Stimulated activated CD4-positive, alpha-beta T cell treated with anti-CD3 and anti-CD28 coated beads, Interleukin-12 subunit alpha, Interleukin-12 subunit beta, amount 100 ng/mL, for 24 hours (primary cell): ENCODE measurements around the gene HSPA8.
"Not testable (repeated sequence)": the region's sequence is repeated elsewhere in the genome, so short reads cannot be mapped to it uniquely, and the experiment has no call there.

ENCODE experiments used
- DNase-seq, 2 experiments: peaks; one replicate each; pipeline ENCODE4 v3.0.0-alpha.2; 2020; ENCODE audit warnings: low read depth in 2 of 2

The HSPA8 gene

DNA sequence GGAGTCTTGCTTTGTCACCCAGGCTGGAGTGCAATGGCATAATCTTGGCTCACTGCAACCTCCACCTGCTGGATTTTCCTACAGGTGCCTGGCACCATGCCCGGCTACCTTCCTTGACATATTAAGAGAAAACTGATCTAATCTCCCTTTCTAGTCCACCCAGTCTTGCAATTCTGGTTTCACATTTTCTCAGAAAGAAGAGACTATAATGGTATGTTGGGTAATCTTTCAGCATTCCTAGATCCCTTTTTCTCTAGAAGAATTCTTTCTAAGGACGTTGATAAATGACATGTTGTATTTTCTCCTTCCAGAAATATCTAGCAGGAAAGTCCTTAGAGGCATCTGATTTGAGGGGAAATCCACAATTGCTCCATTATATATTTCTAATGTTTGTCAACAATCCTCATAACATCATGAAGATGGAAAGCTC, 10.4 kb upstream of the HSPA8 start:
- no peak for DNase-seq

DNA sequence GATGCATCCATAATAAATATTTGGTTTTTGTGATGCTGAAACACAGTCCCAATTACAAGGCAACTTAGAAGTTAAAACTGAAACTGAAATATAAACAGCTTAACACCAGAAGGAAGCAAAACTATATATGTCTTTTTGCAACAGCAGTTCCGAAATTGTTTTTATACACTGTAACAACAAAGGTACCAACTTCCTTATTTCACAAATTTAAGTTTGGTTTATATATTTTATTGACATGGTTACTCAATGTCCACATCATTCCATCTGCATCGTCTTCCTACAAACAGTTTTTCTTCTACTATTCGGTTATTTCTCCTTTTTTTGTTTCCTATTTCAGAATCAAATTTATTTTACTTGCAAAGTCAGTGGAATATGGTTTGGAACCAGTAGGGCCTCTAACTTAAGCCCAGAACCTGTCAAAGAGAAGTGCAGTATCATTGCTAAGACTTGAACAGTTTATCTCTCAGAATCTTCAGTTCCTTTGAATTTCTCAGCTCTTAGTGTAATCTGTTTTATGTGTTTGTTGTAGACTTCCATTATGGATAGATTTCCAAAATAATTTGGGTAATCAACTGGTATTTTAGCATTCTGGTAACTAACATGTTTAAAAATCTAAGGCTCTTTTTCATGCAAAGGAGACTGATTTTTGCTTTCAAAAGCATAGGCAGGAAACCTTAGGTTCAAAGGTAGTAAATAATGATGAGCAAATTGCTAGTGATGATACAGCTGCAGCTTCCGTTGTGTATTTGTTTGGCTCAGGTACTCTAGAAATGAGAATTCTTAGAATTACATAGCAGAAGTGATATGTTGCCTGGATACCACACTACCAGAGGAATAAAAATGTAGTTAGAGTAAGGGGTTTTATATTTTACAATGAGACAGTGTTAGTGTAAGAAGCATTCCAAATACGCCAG, 8.2 kb upstream of the HSPA8 start:
- no peak for DNase-seq

DNA sequence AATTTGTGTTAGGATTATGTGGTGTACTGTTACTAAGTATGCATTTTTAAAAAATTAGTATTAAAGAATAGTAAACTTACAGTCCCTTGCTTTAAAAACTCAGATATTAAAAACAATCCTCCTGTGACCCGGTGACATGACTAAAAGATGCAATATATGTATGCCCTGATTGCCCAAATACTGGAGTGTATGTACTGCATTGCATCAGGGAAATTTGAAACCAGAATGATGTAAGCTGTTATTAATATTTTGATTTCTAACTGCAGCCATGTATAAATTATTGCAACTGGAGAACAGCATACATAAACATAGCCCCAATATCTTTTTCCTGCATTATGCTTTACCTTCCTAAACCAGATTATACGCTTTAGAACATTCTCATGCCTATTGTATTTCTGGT, 3.7 kb upstream of the HSPA8 start:
- DNase-seq: no peak

DNA sequence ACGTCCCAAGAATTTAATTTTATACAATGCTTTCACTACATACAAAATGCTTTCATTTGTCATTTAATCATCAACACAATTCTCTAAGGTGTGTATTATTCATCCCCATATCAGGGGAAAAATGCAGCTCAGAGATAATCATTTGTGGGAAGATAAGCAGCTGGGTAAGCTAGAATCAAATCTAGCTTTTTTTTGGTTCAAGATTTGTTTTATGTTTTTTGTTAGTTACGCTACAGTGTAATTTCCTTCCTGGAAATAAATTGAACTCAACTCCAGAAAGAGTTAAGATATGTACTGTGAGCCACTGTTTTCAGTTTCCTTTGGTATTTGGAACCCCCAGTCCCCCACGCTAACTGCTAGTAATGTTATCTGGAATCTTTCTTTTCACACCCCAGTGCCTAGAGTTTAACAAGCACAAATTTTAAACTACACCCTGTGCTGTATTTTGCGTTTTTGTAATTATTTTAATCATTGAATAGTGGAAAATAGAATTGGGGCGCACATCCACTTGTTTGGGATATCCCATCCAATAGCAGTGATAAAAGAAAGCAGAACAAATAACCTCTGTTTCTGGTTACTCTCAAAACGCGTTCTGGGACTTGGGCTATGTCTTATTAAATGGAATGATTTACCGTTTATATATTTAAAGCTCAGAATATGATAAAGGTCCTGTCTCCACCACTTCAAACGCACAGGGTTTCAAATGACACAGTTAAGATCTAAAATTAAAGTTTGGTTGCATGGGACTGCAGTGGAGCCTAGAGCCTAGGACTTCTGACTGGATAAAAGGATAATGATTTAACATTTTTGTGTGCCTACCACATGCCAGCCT, 2.1 kb upstream of the HSPA8 start:
- DNase-seq: no peak

DNA sequence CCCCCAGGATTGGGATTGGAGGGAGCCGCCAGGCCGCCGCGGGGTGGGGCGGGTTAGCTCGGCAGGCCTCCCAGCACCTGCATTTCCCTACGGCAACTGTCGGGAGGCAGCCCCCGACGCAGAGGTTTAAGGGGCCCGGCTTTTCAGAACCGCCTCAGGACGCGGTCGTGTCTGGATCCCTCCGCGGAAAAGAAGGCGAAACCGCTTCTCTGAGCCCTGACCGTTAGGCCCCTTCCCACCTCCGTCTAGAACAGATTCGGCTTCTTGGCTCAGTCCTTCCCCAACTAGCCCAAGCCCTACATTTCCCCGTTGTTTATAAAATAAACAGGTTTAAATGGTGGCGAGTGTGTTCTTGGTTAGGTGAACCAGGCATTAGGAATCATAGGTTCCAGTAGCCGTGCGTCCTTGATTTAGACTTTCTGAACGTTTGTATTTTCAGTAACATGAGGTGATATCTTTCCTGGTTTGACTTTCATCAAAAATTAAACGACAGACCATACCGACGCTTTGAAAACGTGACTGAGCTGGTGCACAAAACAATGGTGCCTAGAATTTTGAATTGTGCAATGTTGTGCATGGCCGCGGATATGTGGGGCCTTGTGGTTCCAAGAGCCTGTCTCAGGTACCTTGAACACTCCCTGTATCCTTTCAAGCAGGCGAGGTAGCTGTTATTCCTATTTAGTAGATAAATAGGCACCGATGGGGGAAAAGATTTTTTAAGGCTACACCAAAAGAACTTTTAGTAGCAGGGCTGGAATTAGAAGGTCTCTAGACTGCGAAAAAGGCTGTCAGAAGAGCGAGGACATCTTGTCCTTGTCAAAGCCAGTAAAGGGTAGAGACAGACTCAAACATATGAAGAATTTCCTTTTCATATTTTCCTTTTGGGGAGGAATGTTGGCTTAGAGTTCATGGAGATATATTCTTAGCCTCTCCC, 1.2 kb upstream of the HSPA8 start:
- DNase-seq: no peak

DNA sequence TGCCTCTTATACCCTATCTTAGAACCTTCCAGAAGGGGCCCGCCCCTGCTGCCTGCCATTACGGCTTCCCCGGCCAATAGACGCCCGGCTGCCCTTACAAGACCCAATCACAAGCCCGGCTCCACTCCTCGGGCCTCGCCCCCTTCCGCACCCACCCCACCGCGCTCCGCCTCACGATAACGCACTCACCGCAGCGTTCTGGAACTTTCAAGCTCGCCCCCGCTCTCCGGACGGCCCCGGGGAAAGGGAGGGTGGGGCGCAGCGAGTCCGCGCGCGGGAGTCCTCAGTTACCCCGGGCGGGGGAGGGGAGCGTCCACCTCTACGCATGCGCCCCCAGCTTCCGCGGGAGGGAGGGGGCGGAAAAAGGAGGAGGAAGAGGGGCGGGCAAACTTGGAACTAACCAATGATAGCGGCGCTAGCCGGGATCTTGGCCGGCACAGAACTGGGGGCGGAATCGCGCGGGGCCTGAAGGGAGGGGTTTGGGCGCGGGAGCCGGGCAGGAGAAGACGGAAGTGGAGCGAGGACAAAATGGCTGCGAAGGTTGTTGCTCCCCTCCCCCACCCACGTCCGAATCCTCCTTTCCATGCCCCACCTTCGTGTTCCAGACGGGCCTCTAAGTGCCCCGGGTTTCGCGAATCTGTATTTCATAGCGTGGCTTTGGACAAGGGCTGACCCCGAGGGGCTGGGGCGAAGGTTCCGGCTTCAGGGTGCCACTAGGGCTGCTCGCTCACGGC, 389 bp upstream of the HSPA8 start:
- DNase-seq: peak; percentile 98 to 100

DNA sequence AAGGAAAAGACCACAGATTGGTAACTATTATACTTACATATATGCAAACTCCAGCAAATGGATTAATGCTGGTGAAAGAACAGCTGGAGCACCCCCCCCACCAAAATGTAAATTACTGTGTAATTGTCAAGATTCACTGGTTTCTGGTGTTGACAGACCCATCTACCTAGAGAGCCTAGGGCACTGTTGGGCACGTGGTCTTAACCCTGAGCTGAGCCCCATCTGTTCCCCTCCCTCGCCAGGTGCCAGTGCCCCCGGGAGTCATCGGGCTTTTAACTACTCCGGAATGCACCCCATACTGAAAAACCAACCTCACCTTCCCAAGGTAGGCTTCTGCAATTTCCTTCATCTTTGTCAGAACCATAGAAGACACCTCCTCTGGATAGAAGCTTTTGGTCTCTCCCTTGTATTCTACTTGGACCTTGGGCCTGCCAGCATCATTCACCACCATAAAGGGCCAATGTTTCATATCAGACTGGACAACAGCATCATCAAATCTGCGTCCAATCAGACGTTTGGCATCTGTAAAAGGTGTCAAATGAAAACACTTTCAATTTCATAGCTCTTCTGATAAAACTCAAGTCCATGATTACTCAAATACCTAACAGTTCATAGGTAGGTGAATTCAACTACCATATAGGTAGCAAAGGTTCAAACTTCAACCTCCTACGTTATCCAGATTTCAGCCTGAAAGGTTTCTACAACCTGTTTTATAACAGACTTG, 1.5 kb downstream of the HSPA8 start:
- DNase-seq: no peak

DNA sequence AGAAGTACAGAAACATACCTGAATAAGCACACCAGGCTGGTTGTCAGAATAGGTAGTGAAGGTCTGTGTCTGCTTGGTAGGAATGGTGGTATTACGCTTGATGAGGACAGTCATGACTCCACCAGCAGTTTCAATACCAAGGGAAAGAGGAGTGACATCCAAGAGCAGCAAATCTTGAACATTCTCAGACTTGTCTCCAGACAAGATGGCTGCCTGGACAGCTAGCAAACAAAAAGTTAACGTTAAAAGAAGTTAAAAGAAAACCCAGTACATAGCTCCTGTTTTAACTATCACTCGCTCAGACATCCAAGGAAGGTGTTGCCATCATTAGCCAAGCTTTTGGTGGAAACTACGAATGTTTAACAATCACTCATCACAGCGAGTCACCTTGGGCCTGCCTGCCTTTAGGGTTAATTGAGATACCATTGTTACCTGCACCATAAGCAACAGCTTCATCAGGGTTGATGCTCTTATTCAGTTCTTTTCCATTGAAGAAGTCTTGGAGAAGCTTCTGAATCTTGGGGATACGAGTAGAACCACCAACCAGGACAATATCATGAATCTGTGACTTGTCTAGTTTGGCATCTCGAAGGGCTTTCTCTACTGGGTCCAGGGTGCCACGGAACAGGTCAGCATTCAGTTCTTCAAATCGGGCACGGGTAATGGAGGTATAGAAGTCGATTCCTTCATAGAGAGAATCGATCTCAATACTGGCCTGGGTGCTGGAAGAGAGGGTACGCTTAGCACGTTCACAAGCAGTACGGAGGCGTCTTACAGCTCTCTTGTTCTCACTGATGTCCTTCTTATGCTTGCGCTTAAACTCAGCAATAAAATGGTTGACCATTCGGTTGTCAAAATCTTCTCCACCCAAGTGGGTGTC, 2.7 kb downstream of the HSPA8 start:
- DNase-seq: not testable (repeated sequence)

DNA sequence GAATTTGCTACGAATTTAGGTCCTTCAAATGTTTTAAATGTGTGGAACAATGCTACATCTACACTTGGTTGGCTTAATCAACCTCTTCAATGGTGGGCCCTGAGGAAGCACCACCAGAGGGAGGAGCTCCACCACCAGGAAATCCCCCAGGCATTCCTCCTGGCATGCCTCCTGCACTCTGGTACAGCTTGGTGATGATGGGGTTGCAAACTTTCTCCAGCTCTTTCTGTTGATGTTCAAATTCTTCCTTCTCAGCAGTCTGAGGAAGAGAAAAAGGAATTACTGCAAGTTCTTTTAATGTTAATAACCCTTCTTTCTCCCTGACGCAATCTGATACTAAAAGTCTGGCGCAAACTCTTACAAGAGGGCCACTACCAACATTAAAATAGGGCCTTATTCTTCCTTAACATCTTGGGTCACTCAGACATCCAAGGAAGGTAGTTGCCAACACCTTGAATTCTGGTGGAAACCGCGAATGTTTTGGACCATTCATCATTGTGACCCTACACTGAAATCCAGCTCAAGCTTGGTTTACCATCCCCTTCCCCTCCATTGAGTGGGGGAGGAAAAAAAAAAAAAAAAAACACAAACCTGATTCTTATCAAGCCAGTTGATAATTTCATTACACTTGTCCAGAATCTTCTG, 4.2 kb downstream of the HSPA8 start:
- no peak for DNase-seq

DNA sequence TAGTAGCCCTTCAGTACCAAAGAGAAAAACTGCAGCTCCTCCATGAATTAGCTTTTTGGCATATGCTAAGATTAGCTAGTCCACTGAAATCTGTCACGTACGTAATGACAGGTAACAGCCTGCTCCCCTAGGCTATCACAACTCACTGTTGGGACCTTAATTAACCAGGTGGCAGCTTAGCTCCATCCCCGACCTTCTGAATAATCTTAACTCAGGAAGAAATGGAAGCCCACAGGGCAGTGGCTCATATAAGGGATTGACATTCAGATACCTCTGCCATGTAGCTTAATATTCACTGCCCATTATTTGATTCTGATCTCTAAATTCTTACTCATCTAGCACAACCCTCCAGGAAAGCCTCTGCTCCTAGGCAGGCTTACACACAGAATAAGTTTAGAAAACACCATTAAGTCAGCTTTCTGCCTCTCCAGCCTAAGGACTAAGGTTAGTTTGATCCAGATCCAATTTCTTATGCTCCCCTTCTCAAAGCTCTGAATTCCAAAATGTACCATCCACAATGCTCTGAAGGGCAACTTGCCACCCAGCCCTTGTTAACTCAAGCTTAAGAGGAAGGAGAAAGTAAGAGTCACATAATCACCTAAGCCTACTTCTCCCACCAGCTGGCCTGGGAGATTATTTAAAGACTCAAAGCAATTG, 5.0 kb downstream of the HSPA8 start:
- no peak for DNase-seq

DNA sequence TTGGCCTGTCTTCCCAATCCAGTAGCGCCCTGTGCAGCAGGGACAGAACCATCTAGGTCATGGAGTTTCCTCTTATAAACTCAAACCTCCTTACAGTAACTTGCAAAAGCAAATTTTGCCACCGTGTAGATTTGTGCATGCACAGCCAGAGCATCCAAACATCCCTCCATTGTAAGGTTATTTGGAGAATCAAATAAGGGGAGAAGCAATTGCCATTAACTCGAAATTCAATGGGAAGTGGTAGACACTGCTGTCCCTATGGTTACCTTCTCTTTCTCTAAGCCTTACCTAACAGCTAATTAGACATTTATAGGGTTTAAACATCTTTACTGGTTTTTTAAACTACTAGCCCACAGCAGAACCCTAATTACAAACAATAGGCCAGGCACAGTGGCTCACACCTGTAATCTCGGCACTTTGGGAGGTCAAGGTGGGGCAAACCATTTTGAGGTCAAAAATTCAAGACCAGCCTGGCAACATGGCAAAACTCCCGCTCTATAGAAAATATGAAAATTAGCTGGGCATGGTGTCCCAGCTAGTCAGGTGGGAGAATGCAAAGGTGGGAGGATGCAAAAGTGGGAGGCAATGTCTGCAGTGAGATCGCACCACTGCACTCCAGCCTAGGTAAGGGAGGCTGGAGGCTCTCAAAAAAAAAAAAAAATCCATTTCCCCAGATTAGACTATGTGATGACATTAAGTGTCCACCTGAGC, 6.6 kb downstream of the HSPA8 start:
- no peak for DNase-seq

DNA sequence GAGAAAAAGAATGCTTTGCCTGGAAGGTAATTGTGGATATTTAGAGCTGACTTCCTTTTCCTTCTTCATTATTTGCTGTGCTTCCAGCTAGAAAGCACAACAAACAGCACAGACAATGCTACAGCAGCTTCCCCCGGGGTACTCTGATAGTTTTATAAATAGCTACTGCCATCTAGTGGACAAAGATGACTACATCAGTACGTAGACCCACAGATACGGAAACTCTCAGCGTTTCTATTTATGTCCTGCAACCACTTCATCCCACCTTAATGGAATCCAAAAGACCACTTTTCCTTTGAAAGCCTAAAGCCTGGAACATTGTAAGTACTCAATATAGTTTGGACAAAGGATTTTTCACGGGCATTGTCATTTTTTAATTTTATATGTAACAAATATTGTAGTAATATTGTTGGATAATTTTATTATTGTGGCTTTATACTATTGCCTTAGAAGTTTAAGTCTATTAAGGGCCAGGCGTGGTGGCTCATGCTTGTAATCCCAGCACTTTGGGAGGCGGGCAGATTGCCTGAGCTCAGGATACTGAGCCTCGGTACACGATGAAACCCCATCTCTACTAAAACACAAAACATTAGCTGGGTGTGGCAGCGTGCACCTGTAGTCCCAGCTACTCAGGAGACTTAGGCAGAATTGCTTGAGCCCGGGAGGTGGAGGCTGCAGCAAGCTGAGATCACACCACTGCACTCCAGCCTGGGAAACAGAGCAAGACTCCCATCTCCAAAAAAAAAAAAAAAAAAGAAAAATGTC, 7.5 kb downstream of the HSPA8 start:
- no peak for DNase-seq

DNA sequence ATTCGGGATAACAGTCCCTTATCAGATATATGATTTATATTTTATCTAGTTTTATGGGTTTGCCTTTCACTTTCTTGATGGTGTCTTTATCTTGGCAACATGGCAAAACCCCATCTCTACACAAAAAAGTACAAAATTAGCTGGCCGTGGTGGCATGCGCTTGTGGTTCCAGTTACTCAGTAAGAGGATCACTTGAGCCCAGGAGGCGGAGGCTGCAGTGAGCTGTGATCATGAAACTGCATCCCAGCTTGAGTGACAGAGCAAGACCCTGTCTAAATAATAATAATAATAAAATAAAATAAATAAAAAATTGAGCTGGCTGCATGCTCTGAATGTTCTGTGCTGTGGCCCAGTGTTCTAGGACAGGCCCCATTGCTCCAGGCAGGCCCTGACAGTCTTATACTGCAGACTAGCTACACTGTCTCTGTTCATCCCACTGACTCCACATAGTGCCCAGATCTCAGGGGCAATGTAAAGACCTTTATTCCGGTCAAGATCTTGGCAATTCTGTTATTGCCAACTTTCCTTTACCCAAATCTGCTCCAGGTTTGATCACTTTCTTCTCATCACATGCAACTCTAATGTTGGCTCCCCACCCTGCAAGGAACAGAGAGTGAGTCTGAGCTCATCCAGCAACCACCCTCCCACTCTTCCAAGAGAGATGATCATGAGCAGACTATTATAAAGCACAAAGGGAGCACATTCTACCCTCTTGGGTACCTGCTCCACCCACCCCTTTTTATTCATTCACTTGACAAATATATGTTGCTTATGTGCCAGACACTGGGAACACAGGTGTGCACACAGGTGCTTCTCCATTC, 8.8 kb downstream of the HSPA8 start:
- no peak for DNase-seq

DNA sequence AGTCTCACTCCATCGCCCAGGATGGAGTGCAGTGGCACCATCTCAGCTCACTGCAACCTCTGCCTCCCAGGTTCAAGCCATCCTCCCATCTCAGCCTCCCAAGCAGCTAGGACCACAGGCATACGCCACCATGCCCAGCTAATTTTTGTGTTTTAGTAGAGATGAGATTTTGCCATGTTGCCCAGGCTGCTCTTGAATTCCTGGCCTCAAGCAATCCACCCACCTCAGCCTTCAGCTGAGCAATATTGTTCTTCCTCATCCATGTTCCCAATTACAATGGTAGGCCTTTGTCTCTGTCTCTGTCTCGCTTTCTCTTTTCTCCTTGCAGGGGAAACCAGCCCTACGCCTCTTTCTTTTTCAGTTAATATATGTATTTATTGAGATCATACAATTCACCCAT, 10.3 kb downstream of the HSPA8 start:
- no peak for DNase-seq

DNA sequence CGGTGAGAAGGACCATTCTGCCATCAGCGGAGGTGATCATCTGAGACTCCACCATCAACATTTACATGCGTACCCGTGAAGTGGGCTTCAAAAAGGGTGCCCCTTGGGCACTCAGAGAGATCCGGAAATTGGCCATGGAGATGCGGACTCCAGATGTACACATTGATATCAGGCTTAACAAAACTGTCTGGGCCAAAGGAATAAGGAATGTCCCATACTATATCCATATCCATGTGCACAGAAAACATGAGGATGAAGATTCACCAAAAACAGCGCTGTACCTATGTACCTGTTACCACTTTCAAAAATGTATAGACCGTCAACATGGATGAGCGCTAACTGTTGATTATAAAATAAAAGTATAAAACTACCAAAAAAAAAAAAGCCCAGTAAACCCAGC, 10.8 kb downstream of the HSPA8 start:
- no peak for DNase-seq

DNA sequence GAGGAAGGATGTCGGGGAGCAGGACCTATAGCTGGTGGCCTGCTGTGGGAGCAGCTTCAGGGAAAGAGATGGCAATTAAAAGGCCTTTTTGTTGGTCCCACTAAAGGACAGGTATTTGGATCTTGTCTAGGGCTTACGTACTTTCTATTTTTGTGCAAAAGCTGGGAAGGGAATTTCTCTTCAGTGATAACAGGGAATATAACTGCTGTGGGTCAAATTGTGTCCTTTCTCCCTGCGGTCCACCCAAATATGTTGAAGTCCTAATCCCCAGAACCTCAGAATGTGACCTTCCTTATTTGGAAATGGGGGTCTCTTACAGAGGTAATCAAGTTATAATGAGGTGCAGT, 14.0 kb downstream of the HSPA8 start:
- no peak for DNase-seq
